HTERT RPE-1 (cell line): Measurements from ENCODE around the gene PRKAR1B.

Experiments
- in situ Hi-C: fragments of 300-500 bp; cut with MboI; formaldehyde crosslinking; loops from 4 replicates; pipeline ENCODE4 v1.14.3; 2020; ENCODE audit warnings: low sequenced_read_pairs

Gene PRKAR1B

DNA sequence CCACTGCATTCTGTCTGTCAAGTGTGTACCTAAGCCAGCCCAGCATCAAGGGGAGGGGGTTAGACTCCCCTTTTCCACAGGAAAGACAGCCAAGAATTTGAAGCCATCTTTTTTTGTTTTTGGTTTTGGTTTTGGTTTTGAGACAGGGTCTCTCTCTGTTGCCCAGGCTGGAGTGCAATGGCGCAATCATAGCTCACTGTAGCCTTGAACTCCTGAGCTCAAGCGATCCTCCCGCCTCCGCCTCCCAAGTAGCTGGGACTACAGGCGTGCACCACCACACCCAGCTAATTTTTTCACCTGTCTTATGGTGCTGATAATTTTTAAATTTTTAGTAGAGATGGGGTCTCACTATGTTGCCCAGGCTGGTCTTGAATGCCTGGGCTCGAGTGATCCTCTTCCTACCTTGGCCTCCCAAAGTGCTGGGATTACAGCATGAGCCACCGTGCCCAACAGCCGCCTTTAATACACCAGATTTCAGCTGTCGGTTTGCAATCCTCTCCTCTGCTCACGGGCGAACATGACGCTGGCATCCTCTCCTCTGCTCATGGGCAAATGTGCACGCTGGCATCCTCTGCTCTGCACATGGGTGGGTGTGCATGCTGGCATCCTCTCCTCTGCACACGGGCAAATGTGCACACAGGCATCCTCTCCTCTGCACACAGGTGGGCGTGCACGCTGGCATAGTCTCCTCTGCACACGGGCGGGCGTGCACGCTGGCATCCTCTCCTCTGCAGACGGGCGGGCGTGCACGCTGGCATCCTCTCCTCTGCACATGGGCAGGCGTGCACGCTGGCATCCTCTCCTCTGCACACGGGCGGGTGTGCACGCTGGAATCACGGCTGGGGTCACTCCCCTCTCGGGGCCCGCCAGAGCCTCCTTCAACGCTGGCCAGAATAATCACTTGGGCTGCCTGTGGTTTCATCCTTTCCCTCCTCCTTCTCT is 151.4 kb downstream of the PRKAR1B start:
- in situ Hi-C loops = no loop called here

GRCh38 chr7:574661-575395 is 152.3 kb downstream of the PRKAR1B start:
- in situ Hi-C loops = no loop called here

DNA sequence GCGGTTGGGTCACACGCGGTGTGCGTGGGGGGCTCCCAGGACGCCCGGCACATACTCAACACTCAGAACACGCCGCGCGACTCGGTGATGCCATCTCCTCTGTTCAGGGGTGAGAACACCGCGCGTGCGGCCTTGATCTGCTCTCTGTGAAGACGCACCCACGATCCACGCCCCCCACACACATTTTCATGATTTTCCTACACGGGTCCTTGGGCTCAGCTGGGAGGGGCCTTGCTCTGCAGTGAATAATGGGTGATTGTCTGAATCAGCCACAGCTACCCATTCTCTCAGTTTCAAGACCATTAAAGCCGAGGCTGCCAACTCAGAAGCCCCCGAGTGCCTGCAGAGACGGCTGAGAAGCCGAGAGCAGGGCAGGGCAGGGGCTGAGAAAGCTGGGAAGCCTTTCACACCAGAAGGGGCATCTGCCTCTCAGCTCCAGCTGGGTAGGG is 153.1 kb downstream of the PRKAR1B start:
- in situ Hi-C loops = no loop called here

DNA sequence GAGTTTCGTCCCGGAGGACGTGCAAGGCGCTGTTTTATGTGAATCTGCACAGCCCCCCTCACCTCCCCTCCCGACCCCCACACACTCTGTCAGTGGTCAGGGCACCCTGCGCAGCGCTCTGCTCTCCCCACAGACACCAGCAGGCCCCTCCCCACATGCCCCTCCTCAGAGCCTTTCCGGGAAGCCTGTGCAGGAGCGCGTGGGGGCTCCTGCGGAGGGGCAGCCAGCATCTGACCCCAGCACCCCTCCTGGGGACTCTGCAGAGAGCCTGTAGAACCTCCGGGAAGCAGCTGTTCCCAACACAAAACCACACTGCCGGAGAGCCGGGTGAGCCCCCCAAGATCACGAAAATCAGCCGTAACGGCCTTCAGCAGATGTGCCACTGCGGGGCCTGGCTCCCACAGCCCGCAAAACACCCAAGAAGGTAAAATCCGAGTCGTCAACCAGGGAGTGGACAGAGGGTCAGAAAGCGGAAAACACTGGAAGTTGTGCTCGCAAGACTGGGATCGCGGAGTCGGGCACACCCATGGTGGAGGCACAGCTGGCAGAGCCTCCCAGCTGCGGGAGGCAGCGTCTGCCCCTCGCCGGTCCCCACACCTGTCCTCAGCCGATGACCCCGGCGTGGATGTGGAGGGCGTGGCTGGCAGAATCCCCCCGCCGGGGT is 153.7 kb downstream of the PRKAR1B start:
- in situ Hi-C loops = no loop called here

DNA sequence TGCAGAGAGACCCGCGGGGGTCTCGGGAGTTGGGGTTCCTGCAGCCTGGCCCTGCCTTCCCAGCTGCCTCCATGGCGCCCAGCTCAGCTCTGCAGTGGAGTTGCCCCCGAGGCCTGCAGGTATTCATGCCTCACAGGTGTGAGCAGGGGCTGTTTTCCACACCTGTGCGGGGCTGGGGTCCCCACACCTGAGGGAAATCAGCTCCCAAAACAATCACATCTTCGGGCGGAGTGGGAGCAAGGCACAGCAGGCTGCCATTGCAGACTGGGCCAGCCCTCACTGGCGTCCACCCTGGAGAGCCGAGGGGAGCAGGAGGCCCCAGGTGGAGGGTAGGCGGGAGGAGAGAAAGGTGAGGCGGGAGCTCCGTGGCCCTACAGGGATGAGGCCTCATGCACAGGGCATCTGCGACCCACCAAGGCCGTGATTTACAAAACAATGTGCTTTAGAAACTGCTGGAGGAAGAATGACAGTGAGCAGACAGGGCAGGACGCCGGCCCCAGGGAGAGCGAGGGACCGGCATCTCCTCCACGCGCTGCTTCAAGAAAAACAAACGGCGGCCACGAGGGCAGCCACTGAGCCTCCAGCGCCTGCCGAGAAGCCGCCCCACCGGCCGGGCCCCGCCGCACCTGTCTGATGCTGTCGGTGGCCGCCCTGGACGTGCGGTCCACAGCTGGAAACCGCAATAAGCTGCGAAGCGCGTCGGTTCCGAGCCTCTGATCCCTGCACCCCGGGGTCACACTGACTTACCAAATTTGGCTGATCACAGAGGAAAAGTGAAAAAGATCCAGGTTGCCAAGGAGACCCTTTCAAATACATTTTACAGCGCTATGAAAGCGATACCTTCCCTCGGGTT is 154.4 kb downstream of the PRKAR1B start:
- in situ Hi-C loops = no loop called here

GRCh38 chr7:571718-572415 is 155.2 kb downstream of the PRKAR1B start:
- in situ Hi-C loops = no loop called here

DNA sequence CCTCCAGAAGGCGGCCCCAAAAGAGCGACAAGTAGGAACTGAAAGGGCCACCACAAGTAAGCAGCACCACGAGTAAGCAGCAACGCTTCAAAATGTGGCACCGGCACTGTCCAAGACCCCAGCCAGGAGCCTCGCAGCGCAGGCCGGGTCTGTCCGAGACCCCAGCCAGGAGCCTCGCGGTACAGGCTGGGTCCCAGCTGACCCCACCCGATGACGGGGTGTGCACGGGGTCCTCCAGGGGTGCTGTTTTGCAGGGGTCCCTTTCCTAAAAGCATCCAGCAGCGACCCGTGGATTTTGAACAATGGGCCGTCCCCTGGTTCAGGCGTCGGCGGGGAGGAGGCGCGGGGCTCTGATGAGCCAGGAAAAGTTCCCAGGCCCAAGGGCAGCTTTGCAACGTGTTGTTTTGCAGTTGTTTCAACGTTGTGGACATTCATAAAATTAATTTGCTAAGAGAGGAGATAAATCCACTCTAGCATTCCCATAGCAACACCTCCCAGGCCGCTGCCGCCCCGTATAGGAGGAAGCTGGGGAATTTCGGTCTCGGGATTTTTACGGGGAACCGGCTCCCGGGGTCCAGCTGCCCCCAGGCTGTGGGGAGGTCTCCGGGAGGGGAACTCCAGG is 155.9 kb downstream of the PRKAR1B start:
- in situ Hi-C loops = no loop called here

GRCh38 chr7:570801-571070 is 156.3 kb downstream of the PRKAR1B start:
- in situ Hi-C loops = no loop called here

DNA sequence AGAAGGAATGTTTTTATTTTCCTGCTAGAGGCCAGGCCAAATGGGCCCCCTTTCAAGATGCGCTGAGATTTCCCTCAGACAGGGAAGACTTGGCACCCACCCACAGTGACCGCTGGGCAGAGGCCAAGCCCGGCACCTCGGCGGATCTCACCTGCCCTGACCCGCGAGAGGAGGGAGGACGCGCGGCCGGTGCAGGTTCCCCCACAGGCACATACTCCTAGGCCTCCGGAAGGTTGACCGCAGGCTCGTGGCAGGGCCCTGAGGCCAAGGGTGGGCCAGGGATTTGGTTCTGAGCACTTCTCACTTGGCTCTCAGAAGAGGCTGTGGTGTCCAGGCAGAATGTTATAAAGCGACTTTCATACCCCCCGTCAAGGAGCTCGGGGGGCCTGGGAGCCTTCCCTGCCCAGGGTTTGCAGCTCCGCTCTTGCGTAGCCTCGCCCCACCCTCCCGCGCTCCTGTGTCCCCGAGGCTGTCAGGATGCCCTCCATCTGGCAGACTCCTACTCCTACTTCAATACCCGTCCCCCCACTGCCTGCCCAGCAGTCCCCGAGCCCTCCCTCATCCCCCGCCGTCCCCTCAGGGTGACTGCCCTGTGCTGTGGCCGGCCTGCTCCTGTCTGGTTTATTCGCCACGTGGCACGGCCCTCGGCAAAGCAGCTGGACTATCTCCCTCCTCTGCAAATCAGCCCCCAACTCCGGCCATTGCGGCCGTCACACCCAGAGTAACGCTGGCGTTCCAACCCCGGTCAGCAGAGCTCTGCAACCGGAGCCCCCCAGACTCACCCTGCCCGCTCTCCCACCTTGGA is 156.9 kb downstream of the PRKAR1B start:
- in situ Hi-C loops = no loop called here

DNA sequence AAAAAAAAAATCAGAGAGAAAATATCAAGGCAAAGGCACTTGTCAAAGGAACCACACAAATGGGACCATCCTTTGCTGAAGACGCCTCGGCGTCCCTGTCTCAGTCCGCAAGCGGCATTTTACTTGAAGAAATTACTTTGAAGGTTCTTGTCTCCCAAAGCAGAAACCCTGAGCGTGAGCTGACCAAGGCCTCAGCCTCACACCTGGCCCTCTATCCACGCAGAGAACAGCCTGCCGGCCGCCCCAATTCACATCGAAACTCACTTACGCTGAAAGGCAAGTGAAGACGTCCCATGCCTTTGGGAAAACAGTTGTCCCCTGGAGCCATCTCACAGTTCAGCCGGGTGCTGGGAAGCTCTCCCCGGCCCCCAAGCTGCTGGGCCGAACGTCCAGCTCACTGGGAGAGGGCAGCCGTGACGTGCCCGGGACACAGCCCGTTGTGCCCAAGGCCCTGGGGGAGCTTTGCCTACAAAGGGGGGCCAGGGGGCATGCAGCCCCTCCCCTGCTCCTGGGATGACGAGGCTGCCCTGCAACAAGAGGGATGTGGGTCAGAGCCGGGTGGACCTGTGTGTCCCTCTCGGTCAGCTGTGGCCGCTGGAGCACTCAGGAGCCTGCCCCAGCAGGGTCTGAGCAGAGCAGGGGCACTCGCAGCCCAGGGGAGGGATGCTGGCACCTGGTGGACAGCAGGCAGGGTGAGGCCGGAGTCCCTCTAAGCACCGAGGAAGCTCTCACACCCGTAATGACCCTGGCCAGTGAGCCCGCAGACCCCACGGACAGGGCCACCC is 157.8 kb downstream of the PRKAR1B start:
- in situ Hi-C loops = no loop called here

DNA sequence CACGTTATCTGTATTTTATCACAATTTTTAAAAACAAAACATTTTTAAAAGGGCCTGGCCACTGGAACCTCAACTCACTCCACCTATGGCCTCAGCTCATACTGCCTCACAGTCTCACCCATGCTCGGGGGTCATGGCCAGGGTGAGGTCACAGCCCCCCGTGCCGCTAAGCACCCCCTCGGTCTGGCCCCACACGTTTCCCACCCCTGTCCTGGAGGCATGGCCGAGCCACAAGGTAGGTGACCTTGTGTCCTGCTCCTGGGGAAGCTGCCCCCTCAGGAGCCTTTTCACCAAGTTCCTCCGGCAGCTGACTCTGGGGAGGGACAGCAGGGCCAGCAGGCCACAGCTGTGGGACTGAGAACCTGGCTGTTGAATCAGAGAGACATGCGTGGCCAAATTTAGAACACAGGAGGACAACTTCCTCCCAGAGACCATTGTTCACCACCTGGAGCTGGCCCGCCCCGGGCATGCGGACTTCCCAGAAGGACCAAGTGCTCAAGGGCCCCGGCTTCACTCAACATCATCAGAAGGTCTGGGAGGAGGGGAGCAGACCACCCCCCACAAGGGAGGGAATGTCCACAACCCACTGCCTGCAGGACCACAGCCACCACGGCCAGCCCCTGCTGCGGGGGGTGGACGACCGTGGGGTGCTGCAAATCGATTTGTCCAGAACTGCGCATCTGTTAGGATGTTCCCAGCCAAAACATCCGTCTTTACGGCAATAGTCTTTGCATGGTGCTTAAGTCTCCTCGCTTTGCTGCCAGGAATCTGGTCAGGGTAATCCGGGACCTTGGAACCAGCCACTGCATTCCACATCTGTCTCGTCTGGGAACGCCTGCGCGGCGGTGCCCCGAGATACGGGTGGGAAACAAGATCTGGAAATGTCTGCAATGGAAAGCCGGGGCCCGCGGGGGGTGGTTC is 158.8 kb downstream of the PRKAR1B start:
- in situ Hi-C loops = no loop called here

DNA sequence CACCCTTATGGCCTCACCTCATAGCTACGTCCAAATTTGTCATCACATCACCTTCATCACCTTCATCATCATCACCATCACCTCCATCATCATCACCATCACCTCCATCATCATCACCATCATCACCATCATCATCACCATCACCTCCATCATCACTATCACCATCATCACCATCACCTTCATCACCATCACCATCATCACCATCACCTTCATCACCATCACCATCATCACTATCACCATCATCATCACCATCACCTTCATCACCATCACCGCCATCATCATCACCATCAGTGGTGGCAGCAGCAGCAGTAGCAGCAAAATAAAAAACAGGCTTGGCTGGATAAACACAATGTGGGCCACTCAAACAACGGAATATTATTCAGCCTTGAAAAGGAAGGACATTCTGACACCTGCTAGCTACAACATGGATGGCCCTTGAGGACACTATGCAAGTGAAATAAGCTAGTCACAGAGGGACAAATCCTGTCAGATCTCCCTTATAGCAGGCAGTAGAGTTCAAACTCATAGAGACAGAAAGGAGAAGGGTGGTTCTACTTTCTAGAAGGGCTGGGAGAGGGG is 159.7 kb downstream of the PRKAR1B start:
- in situ Hi-C loops = no loop called here

DNA sequence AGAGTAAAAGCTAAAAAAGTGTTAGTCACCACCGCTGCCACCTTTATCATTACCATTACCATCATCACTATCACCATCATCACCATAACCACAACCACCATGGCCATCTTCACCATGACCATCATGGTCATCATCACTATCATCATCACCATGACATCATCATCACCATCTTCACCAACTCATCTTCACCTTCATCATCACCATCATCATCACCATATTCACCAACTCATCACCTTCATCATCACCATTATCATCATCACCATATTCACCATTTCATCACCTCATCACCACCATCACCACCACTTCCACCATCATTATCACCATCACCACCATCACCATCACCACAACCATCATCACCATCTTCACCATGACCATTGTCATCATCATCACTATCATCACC is 161.0 kb downstream of the PRKAR1B start:
- in situ Hi-C loops = no loop called here

GRCh38 chr7:564176-564865 is 162.8 kb downstream of the PRKAR1B start:
- in situ Hi-C loops = no loop called here

DNA sequence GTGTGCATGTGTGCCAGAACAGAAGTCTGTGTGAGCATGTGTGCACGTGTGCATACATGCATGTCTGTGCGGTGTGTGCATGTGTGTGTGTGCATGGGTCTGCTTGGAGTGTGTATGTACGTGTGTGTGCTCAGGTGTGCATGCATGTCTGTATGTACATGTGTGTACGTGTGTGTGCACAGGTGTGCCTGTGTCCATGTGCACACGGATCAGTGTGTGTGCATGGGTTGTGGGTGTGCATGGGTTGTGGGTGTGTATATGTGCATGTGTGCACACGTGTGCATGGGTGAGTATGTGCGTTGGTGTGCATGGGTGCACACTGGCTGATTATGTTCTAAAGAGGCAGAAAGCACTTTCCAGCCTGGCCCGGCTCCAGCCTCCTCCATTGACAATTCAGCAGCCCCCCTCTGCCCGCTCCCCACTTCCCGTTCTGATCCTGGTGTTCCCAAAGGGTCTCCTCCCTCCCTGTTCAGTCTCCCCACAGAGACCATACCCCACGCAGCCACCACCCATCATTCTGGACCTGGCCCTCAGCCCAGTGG is 163.4 kb downstream of the PRKAR1B start:
- in situ Hi-C loops = no loop called here
